GM21423 (cell line): ENCODE results near the gene FBLN7.
"Not testable (repeated sequence)": the region's sequence is repeated elsewhere in the genome, so short reads cannot be mapped to it uniquely, and the experiment has no call there.

Source experiments
- ATAC-seq: cut with Tn5 transposase; IDR thresholded peaks from one replicate; pipeline ENCODE4 v1.9.1; 2021; ENCODE audit warnings: mild to moderate bottlenecking, moderate library complexity; ENCODE audit not compliant: unreplicated experiment

The FBLN7 gene

GRCh38 chr2:112181571-112182290 lies 43.5 kb downstream of the FBLN7 start:
- no peak for ATAC-seq

- ATAC-seq, result no peak
Observed at GRCh38 chr2:112182581-112183034, 44.4 kb downstream of the FBLN7 start.

DNA sequence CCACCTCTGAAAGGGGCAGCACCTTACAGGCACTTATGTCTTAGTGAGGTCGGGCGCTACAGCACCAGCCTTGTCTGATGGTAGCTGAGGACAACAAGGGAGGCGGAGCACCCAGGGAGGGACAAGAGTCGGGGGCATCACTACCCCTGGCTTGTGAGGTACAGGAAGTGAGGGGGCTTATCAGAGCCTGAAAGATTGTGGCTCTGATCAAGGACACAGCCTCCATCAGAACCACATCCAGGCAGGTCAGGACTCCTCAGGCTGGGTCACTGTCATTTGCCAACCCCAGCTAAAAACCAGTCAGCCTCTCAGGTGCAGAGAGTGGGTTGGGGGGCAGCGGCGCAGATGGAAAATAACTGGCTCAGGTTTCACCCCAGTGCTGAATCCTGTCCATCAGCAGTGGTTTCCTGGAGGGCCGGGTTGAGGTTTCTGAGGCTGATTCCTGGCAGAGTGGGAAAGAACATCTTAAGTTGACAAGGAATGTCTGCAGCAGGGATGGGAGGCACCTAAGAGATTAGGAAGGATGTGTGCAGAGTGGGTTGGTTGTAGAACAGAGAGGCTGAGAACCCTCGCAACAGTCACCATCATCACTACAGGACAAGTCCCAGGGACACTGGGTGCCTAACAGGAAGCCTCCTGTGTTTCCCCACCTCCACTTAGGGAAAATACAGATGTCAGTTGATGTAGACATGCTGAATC lies 45.3 kb downstream of the FBLN7 start:
- no peak for ATAC-seq

- ATAC-seq, result no peak
Observed at GRCh38 chr2:112184121-112184520, 45.9 kb downstream of the FBLN7 start.

DNA sequence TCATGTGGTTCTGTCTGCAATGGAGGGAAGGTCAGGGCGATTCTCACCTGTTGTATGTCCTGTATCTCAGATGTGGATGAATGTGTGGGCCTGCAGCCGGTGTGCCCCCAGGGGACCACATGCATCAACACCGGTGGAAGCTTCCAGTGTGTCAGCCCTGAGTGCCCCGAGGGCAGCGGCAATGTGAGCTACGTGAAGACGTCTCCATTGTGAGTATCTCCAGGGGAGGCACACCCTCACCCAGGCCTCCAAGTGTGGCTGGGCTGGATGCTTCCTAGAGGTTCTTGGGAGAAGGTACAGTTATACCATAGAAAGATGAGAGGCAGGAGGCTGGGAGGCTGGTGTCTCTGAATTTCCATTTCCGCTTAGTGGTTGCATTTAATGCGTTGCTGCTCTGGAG lies 46.9 kb downstream of the FBLN7 start:
- ATAC-seq, result no peak

DNA sequence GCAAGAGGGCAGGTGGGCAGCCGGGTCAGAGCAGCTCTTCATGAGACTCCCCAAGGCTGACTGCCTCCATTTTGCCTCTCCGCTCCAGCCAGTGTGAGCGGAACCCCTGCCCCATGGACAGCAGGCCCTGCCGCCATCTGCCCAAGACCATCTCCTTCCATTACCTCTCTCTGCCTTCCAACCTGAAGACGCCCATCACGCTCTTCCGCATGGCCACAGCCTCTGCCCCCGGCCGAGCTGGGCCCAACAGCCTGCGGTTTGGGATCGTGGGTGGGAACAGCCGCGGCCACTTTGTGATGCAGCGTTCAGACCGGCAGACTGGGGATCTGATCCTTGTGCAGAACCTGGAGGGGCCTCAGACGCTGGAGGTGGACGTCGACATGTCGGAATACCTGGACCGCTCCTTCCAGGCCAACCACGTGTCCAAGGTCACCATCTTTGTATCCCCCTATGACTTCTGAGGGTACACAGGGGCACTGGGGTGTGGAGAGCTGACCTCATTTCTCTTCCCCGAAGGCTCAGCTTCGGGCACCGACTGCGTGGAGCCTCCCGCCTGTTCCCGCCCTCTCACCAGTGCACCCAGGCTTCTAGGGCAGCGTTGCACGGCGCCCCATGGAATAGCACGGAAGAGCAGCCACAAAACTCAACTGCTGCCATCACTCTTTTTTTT lies 49.0 kb downstream of the FBLN7 start:
- ATAC-seq, result no peak

GRCh38 chr2:112187805-112188596 lies 49.8 kb downstream of the FBLN7 start:
- ATAC-seq, result no peak

- no peak for ATAC-seq
Observed at GRCh38 chr2:112189001-112189556, 50.9 kb downstream of the FBLN7 start.

- ATAC-seq, result no peak
Observed at GRCh38 chr2:112194028-112194427, 55.8 kb downstream of the FBLN7 start.

- ATAC-seq, result no peak
Observed at GRCh38 chr2:112194482-112194881, 56.3 kb downstream of the FBLN7 start.

DNA sequence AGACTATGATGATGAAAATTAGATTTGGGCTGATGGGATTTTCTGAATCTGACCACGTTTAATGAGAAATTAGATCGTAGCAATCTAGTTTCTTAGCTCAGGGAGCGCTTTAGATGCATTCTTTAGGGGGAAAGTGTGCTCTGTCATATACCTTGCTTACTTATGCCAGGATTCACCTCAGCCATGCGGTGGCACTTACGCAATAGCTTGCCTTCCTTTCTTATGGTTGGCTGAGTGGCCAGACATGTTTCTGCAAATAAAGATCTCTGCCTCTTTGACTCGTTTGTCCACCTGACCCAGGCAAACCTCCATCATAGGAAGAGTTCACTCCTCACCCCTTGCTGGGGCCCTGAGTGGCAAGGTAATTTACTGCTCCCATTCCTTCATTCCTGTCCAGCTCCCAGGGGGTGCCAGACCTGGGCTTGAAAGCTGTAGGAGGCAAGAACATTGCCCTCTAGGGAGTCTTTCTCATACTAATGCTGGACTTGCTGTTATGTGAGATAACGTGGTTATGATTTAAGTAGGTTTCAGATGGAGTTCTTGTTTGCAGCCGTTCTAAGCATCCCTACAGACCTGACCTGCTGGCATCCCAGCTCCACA lies 57.1 kb downstream of the FBLN7 start:
- ATAC-seq, result no peak

- no peak for ATAC-seq
Observed at GRCh38 chr2:112195950-112196349, 57.8 kb downstream of the FBLN7 start.

GRCh38 chr2:112197868-112198267 lies 59.7 kb downstream of the FBLN7 start:
- no peak for ATAC-seq

DNA sequence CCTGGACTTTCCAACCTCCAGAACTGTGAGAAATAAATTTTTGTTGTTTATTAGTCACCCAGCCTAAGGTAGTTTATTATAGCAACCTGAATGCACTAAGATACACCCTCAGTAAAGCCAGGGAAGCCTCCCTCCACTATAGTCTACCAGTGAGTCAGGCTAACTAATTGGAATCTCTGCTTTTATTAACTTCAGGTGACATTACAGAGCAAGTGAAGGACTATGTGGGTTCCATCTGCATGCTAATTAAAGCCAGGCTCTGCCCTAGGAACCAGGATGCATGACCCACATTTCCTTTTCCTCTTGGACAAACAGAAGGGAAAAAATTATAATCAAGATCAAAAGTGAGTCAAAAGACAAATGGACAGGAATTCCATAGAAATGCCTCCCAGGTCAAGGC lies 60.6 kb downstream of the FBLN7 start:
- ATAC-seq, result no peak

DNA sequence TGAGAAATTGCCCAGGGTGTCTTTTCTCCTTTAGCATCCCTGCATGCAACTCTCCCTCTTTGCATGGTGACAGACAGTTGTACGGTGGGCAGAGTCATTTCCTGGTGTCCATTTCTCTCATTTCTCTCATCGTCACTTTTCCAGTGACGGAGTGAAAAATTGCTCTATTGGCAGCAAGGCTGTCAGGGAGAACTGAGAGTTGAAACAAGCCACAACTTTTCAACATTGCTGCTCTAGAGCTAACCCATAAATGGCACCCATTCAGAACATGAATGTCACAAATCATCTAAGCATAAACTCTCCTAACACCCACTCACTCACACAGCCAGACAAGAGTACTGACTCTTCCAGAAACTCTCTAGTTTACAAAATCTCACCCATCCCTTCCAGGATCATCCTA lies 61.0 kb downstream of the FBLN7 start:
- ATAC-seq, result no peak

DNA sequence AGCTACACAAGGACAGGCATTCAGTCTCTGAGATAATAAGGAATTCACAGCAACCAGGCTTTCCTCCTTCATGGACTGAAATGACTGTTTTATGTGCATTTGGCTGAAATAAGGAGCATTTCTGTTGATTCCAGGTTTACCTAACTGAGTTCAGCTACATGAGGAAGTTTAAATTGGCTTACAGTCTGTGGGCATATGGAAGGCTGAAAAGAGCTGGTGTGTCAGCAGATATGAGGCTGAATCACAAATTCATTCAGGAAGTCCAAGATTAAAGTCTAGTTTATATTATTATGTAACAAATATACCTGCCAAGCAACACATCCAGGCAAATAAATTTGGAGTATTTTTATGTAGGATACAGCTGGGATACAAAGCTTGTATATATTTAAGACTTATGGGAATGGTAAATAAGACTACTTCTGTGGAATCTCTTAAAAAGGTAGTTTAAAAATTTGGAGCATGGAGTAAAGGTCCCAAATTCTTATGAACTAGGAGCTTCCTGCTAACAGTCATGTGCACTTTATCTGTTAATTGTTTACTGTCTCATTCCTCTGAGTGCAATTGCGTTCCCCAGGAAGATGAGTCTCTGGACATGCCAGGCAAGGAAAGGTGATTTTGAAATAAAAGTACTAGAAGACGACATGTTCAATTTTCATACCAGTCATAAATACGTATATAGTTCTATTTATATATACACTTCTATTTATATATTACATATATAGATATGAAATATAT lies 63.7 kb downstream of the FBLN7 start:
- no peak for ATAC-seq

DNA sequence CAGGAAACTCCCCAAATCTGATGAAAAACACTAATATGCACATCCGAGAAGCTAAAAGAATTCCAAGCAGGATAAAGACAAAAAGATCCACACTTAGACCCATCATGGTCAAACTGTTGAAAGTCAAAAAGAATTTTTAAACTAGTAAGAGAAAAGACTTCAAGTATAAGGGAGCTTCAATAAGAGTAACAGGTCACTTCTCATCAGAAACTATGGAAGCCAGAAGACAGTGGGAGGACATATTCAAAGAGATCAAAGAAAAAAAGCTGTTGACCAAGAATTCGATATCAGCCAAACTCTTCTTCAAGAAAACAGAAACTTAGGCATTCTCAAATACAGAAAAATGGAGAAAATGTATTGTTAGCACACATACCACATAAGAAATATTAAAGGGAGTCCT lies 66.2 kb downstream of the FBLN7 start:
- no peak for ATAC-seq

- ATAC-seq, result not testable (repeated sequence)
Observed at GRCh38 chr2:112207905-112208304, 69.7 kb downstream of the FBLN7 start.

GRCh38 chr2:112216167-112216566 lies 78.0 kb downstream of the FBLN7 start:
- ATAC-seq, result no peak

- ATAC-seq, result no peak
Observed at GRCh38 chr2:112217854-112218253, 79.7 kb downstream of the FBLN7 start.
